CD4-positive, alpha-beta memory T cell (primary cell): ENCODE measurements around the gene SHB. TPM values are rescaled to one million over a fixed set of nuclear protein-coding genes. Genes with fewer than 3 reads are reported as not detected.

Experiments
- CTCF ChIA-PET: fragments of 350-600 bp; sonication (Branson Sonifier 250); formaldehyde crosslinking; loops from one replicate; lab custom pipeline; 2021; ENCODE audit warnings: inconsistent platforms; ENCODE audit not compliant: partially characterized antibody; lab: Charles Lee
- POLR2A ChIA-PET: fragments of 350-600 bp; sonication (Branson Sonifier 250); formaldehyde crosslinking; loops from one replicate; lab custom pipeline; 2021; ENCODE audit not compliant: partially characterized antibody; lab: Charles Lee
- DNase-seq, 5 donors: peaks; one replicate each; pipeline versions ENCODE4 v3.0.0 to v3.0.0-alpha.2; 2020 to 2022; ENCODE audit warnings: mixed read lengths in 1 of 5
- H3K27ac ChIP-seq: one replicate; pipeline ENCODE4 v1.7.0; 2013; ENCODE audit warnings: low read depth, low read length
- H3K27me3 ChIP-seq: 2 replicates; pipeline ENCODE4 v1.7.0; 2013; ENCODE audit warnings: mild to moderate bottlenecking, low read length, moderate library complexity; ENCODE audit not compliant: insufficient read depth
- H3K36me3 ChIP-seq: 2 replicates; pipeline ENCODE4 v1.7.0; 2013; ENCODE audit warnings: mild to moderate bottlenecking, low read length, moderate library complexity; ENCODE audit not compliant: insufficient read depth
- H3K4me1 ChIP-seq: 2 replicates; pipeline ENCODE4 v1.7.0; 2013; ENCODE audit warnings: mild to moderate bottlenecking, low read length, moderate library complexity; ENCODE audit not compliant: insufficient read depth
- H3K4me3 ChIP-seq, 2 donors: one replicate each; pipeline ENCODE4 v1.7.0; 2013; ENCODE audit warnings: low read length in 2 of 2, mild to moderate bottlenecking in 1 of 2
- H3K9me3 ChIP-seq, 2 donors: one replicate each; pipeline ENCODE4 v1.7.0; 2013; ENCODE audit warnings: low read length in 2 of 2, control low read depth in 1 of 2; ENCODE audit not compliant: control insufficient read depth in 1 of 2
- H3K27ac Mint-ChIP-seq, 7 donors: one replicate each; pipeline ENCODE4 v1.8.0; 2020 to 2021; ENCODE audit warnings: mixed read lengths in 7 of 7, mild to moderate bottlenecking in 6 of 7, inconsistent platforms in 3 of 7, moderate library complexity in 3 of 7
- H3K27me3 Mint-ChIP-seq, 2 donors: one replicate each; pipeline ENCODE4 v1.8.0; 2020 to 2021; ENCODE audit warnings: mixed read lengths in 2 of 2
- H3K36me3 Mint-ChIP-seq, 2 donors: one replicate each; pipeline ENCODE4 v1.8.0; 2020 to 2021; ENCODE audit warnings: mixed read lengths in 2 of 2, inconsistent platforms in 1 of 2, mild to moderate bottlenecking in 1 of 2
- H3K4me1 Mint-ChIP-seq, 4 donors: one replicate each; pipeline ENCODE4 v1.8.0; 2020 to 2021; ENCODE audit warnings: mixed read lengths in 4 of 4, mild to moderate bottlenecking in 1 of 4
- H3K4me3 Mint-ChIP-seq, 8 donors: one replicate each; pipeline ENCODE4 v1.8.0; 2020 to 2021; ENCODE audit warnings: mixed read lengths in 8 of 8, mild to moderate bottlenecking in 7 of 8, moderate library complexity in 6 of 8, inconsistent platforms in 3 of 8
- H3K9me3 Mint-ChIP-seq, 8 donors: one replicate each; pipeline ENCODE4 v1.8.0; 2020 to 2021; ENCODE audit warnings: mixed read lengths in 8 of 8, mild to moderate bottlenecking in 5 of 8, inconsistent platforms in 3 of 8, moderate library complexity in 1 of 8
- intact Hi-C: fragments of 100-400 bp; cut with micrococcal nuclease; formaldehyde crosslinking; loops from one replicate; pipeline ENCODE4 v1.15.1; 2023
- polyA plus RNA-seq, 2 donors: library from polyadenylated mRNA; unstranded; fragments of 300-500 nt; fragmentation: Illumina TruSeq; gene quantifications; one replicate each; pipeline ENCODE4 v1.2.3, GENCODE V29; 2021
- total RNA-seq, 2 experiments: library from RNA; stranded (reverse); gene quantifications; one replicate each; pipeline ENCODE4 v1.2.3, GENCODE V29; 2021

Gene SHB
- total and polyA plus RNA-seq, 4 experiments from 2014 or later: 0.10 to 1.3 (median 0.49) TPM

GRCh38 chr9:37950561-37950960 lies 118.5 kb downstream of the SHB start:
- ChIA-PET CTCF (no interaction called here), POLR2A (no interaction called here)
- Histone ChIP-seq H3K4me1 (no peaks in the 10 kb centered on the region), H3K27ac (no peak overlapping the region), H3K4me3 (no peak overlapping the region), H3K9me3 (no peaks in the 10 kb centered on the region), H3K36me3 (no peaks in the 10 kb centered on the region), H3K27me3 (no peaks in the 10 kb centered on the region)
- H3K36me3 Mint-ChIP-seq: no peaks in the 10 kb centered on the region
- H3K9me3 Mint-ChIP-seq: no peaks in the 10 kb centered on the region
- intact Hi-C loops: no loop called here
- no peak overlapping the region for H3K4me3 Mint-ChIP-seq
- H3K27me3 Mint-ChIP-seq: no peaks in the 10 kb centered on the region
- DNase-seq: no peak
- H3K27ac Mint-ChIP-seq: no peak overlapping the region
- H3K4me1 Mint-ChIP-seq: peaks cover 0 to 7% (median under 1%) of the 10 kb centered on the region in 4 donors

DNA sequence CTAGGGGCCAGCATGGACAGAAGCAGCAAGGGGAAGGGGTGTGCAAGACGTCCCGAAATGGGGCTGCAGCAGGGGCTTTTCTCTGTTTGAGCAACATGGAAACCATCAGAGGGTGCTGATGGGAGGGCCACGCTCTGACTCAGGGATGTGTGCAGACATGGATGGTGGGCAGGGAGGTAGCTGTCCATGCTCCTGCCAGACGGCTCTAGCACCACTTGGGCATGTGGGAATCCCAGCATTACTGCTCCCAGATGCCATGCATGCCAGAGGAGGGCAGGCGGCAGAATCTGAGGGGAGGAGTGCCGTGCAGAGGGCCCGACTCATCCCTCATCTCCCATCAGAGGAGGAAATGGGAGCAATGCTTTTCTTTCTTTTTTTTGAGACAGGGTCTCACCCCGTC lies 119.5 kb downstream of the SHB start:
- Mint-ChIP-seq H3K4me3 (no peak overlapping the region), H3K27me3 (no peaks in the 10 kb centered on the region), H3K9me3 (no peaks in the 10 kb centered on the region), H3K4me1 (peaks cover 0 to 7% (median under 1%) of the 10 kb centered on the region in 4 donors), H3K27ac (no peak overlapping the region), H3K36me3 (no peaks in the 10 kb centered on the region)
- Histone ChIP-seq H3K4me1 (no peaks in the 10 kb centered on the region), H3K27ac (no peak overlapping the region), H3K9me3 (no peaks in the 10 kb centered on the region), H3K4me3 (no peak overlapping the region), H3K36me3 (no peaks in the 10 kb centered on the region), H3K27me3 (no peaks in the 10 kb centered on the region)
- intact Hi-C loops: no loop called here
- CTCF ChIA-PET: no interaction called here
- DNase-seq: no peak
- POLR2A ChIA-PET: no interaction called here

- H3K9me3 Mint-ChIP-seq: no peaks in the 10 kb centered on the region
- no peak overlapping the region for H3K4me3 Mint-ChIP-seq
These were observed 120.5 kb downstream of the SHB start for GRCh38 chr9:37948417-37948980.

GRCh38 chr9:37947977-37948376 lies 121.0 kb downstream of the SHB start:
- Histone ChIP-seq H3K9me3 (no peaks in the 10 kb centered on the region), H3K36me3 (no peaks in the 10 kb centered on the region)

More at GRCh38 chr9:37948417-37948980, 120.5 kb downstream of the SHB start:
- H3K27me3 Mint-ChIP-seq: no peaks in the 10 kb centered on the region
- POLR2A ChIA-PET: no interaction called here
- peaks cover 0 to 5% (median 0%) of the 10 kb centered on the region in 4 donors for H3K4me1 Mint-ChIP-seq
- no peaks in the 10 kb centered on the region for H3K36me3 Mint-ChIP-seq
- no peaks in the 10 kb centered on the region for H3K27me3 ChIP-seq
- no peaks in the 10 kb centered on the region for H3K9me3 ChIP-seq
- intact Hi-C loops: no loop called here
- CTCF ChIA-PET: no interaction called here
- no peak overlapping the region for H3K27ac ChIP-seq
- H3K27ac Mint-ChIP-seq: no peak overlapping the region
- no peaks in the 10 kb centered on the region for H3K36me3 ChIP-seq
- H3K4me3 ChIP-seq: no peak overlapping the region
- H3K4me1 ChIP-seq: no peaks in the 10 kb centered on the region
- no peak for DNase-seq

DNA sequence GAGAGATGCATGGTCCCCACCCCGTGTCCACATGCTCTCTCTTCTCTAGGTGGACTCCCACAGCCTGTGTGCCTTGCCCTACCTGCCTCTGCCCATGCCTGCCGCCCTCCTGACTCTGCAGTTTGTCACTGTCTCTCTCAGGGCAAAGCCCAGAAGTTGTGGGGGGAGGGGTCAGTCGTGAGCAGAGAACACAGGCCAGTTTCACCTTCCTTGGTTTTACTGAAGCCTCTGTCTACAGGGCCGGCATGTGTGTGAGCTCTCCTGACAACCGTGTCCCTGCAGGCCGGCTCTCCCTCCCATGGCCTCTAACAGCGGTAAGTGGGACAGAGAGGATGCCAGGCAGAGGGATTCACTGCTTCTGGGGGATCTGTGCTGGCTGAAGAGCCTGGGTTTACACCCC lies 121.6 kb downstream of the SHB start:
- POLR2A ChIA-PET: no interaction called here
- intact Hi-C loops: no loop called here
- H3K9me3 Mint-ChIP-seq: no peaks in the 10 kb centered on the region
- H3K27me3 Mint-ChIP-seq: no peaks in the 10 kb centered on the region
- CTCF ChIA-PET: no interaction called here
- Histone ChIP-seq H3K9me3 (no peaks in the 10 kb centered on the region), H3K4me3 (no peak overlapping the region), H3K27ac (no peak overlapping the region), H3K36me3 (no peaks in the 10 kb centered on the region), H3K27me3 (no peaks in the 10 kb centered on the region), H3K4me1 (no peaks in the 10 kb centered on the region)
- H3K36me3 Mint-ChIP-seq: no peaks in the 10 kb centered on the region
- no peak for DNase-seq
- H3K27ac Mint-ChIP-seq: no peak overlapping the region
- no peaks in the 10 kb centered on the region for H3K4me1 Mint-ChIP-seq
- no peak overlapping the region for H3K4me3 Mint-ChIP-seq

More at GRCh38 chr9:37947977-37948376, 121.0 kb downstream of the SHB start:
- no peaks in the 10 kb centered on the region for H3K4me1 Mint-ChIP-seq
- ChIA-PET POLR2A (no interaction called here), CTCF (no interaction called here)
- no peak overlapping the region for H3K27ac Mint-ChIP-seq
- Histone ChIP-seq H3K27ac (no peak overlapping the region), H3K4me1 (no peaks in the 10 kb centered on the region), H3K4me3 (no peak overlapping the region), H3K27me3 (no peaks in the 10 kb centered on the region)
- intact Hi-C loops: no loop called here
- no peaks in the 10 kb centered on the region for H3K9me3 Mint-ChIP-seq
- no peaks in the 10 kb centered on the region for H3K36me3 Mint-ChIP-seq
- no peak for DNase-seq
- H3K27me3 Mint-ChIP-seq: no peaks in the 10 kb centered on the region
- H3K4me3 Mint-ChIP-seq: no peak overlapping the region

- ChIA-PET CTCF (no interaction called here), POLR2A (no interaction called here)
- Mint-ChIP-seq H3K9me3 (no peaks in the 10 kb centered on the region), H3K27ac (no peak overlapping the region), H3K36me3 (no peaks in the 10 kb centered on the region), H3K4me3 (no peak overlapping the region), H3K4me1 (no peaks in the 10 kb centered on the region), H3K27me3 (no peaks in the 10 kb centered on the region)
- Histone ChIP-seq H3K36me3 (no peaks in the 10 kb centered on the region), H3K4me3 (no peak overlapping the region), H3K27me3 (no peaks in the 10 kb centered on the region), H3K27ac (no peak overlapping the region), H3K4me1 (no peaks in the 10 kb centered on the region), H3K9me3 (no peaks in the 10 kb centered on the region)
- DNase-seq: no peak
- intact Hi-C loops: no loop called here
These were observed 122.1 kb downstream of the SHB start for GRCh38 chr9:37946971-37947370.

GRCh38 chr9:37946041-37946440 lies 123.0 kb downstream of the SHB start:
- no peak overlapping the region for H3K4me3 ChIP-seq
- H3K36me3 ChIP-seq: no peaks in the 10 kb centered on the region
- H3K27me3 ChIP-seq: no peaks in the 10 kb centered on the region
- H3K9me3 ChIP-seq: no peaks in the 10 kb centered on the region
- H3K4me1 Mint-ChIP-seq: no peaks in the 10 kb centered on the region
- H3K27me3 Mint-ChIP-seq: no peaks in the 10 kb centered on the region
- no peaks in the 10 kb centered on the region for H3K36me3 Mint-ChIP-seq
- no peak for DNase-seq
- no peak overlapping the region for H3K27ac Mint-ChIP-seq
- H3K9me3 Mint-ChIP-seq: no peaks in the 10 kb centered on the region
- H3K27ac ChIP-seq: no peak overlapping the region
- ChIA-PET CTCF (no interaction called here), POLR2A (no interaction called here)
- intact Hi-C loops: no loop called here
- no peaks in the 10 kb centered on the region for H3K4me1 ChIP-seq
- no peak overlapping the region for H3K4me3 Mint-ChIP-seq
